ENCODE measurements around the gene CASKIN1.

CASKIN1 gene

DNA sequence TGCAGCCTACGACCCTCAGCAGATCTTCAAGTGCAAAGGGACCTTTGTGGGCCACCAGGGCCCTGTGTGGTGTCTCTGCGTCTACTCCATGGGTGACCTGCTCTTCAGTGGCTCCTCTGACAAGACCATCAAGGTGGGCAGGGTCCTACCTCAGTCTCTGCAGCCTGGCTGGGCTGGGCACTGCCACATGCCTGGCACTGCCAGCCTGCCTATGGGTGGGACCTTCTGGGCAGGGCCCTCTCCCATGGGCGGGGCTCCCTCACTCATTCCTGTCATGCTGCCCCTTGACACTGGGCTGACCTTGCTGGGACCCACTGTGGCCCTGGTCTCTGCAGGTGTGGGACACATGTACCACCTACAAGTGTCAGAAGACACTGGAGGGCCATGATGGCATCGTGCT lies 22.5 kb downstream of the CASKIN1 start:
- DNase-seq = no peak

DNA sequence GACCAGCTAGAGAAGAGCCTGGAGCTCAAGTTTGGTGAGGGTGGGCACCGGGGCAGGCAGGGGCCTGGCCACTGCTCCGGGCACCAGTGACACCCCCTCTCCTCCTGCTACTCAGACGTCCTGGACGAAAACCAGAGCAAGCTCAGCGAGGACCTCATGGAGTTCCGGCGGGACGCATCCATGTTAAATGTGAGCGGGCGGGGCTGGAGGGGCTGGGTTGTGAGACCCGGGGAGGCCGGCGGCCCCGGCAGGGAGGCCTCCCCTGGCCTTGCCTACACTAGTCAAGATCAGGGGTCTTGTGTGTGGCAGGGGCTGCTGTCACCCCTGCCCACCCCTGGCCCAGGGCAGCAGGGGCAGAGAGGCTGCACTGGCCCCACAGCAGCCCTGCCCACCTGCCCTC lies 23.0 kb downstream of the CASKIN1 start:
- DNase-seq = no peak

DNA sequence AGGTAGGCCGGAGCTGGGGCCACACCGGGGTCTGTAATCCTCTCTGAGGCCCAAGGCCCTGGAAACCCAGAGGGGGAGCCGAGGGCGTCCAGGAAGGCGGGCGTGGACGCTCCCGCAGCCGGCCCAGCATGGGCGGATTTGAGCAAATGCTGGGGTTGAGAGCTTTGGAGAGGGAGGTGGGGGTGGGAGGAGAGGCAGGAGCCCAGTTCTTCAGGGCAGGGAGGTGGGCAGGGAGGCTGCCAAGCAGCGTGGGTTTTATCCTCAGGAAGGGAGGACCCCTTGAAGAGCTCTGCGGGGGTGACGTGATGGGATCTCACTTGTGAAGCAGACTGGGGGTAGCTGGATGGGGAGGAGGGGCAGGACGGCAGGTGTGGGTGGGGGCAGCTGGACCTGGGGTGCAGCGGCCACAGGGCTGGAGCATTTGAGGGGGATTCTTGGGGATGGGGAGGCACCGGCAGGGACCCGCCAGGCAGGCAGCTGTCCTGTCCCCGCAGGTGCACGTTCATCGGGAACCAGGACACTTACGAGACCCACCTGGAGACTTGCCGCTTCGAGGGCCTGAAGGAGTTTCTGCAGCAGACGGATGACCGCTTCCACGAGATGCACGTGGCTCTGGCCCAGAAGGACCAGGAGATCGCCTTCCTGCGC lies 23.6 kb downstream of the CASKIN1 start:
- DNase-seq = no peak

DNA sequence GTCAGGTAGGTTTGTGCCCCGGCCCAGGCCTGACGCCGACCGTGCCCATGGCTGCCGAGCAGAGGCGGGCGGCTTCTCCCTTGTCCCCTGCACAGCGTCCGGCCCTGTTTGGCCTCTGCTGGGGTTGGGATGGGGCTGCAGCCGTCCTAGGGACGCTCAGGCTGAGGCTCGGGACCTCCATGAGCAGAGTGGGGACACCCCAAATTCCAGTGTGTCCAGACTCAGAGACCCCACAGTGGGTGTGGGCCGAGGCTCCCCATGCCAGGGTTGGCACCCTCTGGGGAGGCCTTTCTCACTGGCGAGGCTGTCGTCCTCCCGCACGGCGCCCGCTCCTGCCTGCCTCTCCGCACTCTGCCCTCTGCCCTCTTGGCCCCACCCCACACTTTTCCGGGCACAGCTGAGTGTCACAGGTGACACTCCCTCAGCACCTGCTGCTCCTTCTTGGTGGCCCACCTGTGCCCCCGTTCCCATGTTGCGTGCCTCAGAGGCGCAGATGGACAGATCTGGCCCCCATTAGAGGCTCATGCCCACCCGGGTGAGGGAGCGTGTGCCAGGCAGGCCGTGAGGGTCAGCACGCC lies 24.7 kb downstream of the CASKIN1 start:
- DNase-seq = no peak

DNA sequence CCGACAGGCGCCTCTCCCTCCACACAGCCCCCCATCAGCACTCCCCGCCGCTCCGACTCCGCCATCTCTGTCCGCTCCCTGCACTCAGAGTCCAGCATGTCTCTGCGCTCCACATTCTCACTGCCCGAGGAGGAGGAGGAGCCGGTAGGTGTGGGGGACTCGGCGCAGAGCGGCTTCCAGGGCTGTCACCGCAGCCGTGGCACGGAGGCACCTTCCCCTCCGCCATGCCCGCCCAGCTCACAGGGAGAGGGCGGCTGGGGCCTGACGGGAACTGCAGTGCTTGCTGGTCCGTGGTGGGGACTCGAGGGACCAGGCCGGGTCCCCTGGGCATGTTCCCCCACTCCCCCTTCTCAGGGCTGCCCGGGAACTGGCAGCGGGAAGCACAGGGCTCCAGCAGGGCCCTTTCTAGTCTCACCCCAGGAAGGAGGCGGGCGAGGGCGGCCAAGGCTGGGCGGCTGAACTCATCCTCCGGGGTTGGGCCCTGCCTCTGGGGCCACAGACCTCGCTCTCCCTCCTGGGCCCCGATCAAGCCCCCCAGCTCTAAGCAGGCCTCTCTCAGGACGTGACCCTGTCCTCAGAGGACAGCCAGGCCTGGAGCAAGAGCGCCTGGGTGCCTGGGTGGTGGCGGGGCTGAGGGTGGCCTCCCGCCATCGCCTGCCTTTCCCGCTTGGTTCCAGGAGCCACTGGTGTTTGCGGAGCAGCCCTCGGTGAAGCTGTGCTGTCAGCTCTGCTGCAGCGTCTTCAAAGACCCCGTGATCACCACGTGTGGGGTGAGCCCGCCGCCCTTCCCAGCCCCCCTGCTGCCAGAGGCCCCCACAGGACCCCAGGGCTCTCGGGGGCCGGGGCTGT lies 25.6 kb downstream of the CASKIN1 start:
- DNase-seq = no peak

DNA sequence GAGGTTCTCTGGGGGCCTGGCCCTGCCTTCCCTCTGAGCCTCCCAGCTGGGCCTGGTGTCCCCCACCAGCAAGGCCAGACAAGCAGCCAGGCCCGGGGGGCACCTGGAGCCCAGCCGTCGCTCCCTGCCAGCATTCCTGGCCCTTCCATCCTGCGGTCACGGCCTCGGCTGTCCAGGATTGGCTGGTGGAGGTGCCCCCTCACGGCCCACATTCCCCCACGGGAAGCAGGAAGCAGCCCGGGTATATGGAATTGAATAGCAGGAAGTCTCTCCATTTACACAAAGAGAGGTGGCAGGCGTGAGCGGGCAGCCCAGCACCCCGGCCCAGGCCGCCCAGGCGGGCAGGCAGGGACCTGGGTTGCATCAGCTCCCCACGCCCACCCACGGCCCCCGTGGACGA lies 26.3 kb downstream of the CASKIN1 start:
- DNase-seq = no peak

DNA sequence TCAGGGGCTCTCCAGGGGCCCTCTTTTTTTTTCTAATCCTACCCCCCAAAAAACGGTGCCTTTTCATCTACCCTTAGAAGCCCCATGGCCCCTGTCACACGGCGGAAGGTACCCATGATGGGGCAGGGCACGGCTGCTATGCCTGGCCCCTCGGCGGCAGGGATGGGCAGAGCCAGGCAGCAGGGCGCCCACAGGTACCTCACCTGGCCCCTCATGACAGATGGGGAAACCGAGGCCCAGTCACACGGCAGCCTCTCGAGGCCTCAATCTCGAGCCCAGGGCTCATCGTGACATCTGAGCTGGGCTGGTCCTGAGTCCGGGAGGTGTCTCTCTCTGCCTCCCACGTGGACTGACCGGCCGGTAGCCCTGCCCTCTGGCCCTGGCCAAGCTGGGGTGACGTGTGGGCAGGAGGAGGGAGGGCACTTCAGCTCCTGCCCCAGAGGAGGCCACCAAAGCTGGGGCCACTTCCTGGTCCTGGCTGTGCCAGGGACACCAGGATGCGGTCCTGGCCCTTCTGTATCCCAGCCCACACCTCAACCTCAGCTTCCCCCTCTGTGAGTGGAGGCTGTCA lies 29.3 kb downstream of the CASKIN1 start:
- DNase-seq = no peak

DNA sequence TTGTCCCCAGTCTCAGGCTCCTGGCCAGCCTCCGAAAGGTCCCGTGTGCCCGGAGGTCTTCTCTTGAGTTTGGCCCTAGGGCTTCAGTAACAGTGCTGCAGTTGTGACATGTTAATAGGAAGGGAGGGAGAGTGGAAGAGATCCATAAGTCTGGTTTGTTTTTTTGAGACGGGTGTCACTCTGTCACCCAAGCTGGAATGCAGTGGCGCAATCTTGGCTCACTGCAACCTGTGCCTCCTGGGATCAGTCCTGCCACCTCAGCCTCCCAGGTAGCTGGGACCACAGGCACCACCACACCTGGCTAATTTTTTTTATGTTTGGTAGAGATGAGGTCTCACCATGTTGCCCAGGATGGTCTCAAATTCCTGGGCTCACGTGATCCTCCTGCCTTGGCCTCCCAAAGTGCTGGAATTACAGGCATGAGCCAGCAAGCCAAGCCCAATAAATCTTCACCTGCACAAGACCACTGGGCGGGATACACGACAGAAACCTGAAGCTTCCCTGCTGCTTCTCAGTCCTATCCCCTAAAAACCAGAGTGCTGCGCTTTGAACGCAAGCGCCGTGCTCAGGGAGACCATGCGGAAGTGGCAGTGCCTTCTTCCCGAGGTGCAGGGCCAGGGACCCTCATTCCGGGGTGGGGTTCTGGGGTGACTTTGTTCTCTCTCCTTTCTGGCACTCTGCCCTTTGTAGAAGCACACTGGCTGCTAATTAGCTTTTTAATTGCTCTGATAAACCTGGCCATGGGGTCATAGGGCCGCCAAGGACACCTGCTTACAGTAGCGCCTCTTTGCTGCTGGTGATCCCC lies 29.9 kb downstream of the CASKIN1 start:
- DNase-seq = no peak

DNA sequence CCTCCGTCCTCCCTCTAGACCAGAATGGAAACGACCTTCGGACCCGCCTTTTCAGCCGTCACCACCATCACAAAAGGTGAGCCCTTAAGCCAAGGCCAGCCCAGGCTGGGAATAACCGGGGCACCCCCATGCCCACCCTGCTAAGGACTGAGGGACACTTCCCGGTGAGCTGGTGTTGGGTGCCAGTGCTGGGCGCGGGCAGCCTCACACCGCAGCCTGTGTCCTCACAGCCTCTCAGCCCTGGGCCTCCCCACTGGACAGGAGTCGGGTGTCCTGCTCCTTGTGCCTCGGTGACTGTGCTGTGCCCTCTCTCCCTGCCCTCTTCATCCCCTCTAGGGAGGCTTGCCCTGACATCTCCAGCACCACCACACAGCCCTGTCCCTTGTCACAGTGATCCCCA lies 30.5 kb downstream of the CASKIN1 start:
- no peak for DNase-seq

DNA sequence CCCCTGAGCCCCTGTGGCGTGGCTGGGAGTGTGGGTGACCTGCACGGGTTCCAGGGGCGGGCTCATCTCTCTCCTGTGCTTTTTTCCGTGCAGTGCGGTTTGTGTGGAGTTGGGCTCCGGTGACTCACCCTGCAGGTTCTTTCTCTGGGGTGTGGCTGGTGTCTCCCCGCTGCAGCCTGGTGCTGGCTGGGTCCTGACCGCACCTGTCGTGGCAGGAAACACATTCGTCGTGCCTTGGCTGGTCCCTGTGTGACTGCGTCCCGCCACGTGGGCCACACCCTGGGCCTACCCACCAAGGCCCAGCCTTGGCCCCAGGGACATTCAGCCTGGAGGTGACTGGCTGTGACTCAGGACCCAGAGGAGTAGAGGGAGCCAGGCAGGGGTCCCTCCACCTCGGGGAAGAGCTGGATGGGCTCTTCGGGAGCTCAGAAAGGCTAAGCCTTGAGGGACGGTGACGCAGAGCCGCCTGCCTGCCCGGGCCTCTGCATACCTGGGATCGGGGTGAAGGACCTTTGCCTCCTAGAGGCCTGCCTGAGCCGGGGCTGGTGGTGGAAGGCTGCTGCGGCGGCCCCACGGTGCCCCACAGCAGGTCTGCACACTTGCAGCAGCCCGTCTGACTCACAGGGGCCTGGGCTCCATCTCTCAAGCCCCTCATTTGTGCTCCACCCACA lies 33.1 kb downstream of the CASKIN1 start:
- DNase-seq = no peak

DNA sequence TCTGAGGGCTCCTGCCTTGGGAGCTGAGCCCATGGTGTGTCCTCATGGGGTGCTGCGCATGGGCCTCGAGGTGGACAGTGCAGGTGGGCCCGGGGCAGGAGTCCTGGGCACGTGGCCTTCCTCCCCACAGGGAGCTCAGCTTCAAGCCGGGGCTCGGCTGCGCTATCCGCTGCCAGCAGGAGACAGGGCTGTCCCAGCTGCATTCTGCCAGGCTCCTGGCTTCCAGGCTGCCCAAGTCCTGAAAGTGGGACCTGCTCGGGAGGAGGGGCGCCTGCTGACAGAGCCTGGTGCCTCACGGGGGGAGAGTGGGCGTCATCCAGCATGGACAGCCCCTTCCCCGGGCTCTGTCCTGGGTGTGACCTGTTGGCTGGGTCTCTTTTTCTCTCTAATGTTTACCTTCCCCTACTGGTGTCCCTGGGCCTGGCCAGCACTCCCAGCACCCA lies 33.7 kb downstream of the CASKIN1 start:
- DNase-seq = no peak

DNA sequence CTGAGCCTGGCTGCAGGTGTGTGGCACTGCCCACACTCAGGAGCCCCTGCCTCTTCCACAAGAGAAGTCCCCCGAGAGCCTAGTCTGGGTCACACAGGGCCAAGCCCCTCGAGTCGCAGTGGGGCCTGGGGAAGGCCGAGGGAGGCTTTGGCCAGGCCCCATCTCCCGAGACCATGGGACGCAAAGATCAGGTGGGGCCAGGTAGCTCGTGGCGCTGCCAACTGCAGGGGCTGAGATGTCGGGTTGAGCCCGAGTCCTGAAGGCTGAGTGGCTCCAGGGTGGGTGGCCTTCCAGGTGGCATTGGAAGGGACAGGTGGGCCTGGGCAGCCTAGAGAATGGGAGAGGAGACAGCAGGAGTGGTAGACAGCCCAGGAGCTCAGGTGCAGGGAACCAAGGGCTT lies 34.5 kb downstream of the CASKIN1 start:
- DNase-seq = no peak

DNA sequence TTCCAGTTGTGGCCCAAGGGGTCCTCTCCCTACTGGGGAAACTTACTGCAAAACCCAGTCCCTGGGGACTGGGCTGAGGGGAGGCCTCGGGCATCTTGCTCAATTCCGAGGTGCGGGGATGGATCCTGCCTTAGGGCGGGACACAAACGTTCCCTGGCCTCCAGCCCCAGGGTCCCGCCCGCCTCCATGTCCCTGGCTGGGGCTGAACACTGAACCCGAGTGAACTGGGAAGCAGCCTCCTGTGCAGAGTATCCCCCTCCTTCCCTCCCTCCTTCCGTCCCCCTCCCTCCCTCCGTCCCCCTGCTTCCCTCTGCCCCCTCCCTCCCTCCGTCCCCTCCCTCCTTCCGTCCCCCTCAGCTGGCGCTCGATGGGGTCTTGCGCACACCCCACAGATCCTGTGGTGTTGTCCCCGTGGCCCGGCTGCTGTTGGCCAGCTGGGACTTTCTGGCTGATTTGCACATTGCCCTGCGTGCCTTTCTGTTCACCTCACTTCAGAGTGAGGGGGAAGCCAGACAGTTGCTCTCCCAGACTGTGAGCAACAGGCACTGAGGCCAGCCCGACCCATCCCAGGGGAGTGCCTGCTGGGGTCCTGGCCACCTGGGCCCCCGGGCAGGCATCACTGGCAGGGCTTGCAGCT lies 35.4 kb downstream of the CASKIN1 start:
- DNase-seq = no peak

DNA sequence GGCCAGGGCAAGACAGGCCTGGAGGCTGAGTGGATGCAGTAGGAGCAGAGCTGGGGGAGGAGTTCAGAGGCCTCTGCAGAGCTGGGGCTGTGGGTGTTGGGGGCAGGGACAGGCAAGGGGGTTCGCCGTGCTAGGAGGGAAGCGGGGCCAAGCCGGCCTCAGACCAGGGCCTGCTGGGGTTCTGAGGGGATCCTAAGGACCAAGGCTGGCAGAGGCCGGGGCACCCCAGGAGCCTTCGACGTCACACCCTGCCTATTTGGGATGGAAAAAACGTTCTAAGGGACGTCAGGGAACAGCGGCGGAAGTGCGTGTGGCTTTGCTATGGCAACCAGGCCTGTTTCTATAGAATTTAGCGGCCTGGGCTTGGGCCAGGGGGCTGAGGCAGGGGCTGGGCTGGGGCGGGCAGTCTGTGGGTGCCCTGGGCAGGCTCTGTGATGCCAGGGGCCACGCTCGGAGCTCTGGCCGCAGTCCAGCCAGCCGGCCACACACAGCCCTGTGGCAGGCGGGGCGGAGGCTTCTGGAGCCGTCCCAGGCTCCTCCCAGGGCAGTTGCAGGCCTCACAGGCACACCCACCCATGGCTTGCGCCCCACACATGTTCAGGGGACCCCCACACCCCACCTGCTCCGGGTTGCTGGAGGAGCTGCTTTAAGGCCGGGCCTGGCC lies 37.1 kb downstream of the CASKIN1 start:
- no peak for DNase-seq

DNA sequence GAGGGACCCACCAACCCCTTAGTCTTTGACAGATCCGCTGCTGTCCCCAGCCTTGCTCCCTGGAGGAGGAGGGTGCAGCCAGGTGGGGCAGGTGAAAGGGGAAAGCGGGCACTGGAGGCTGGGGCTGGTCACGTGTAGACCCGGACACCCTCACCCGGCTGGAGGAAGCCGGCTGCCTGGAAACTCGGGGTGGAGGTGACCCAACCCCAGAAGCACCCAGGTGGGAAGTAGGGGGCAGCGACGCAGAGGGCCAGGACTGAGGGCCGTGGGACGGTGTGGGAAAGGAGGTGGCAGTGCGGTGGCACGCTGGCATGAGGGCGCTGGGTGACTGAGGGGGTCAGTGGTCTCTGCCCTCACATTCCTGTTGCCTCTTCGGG lies 38.2 kb downstream of the CASKIN1 start:
- DNase-seq = no peak

DNA sequence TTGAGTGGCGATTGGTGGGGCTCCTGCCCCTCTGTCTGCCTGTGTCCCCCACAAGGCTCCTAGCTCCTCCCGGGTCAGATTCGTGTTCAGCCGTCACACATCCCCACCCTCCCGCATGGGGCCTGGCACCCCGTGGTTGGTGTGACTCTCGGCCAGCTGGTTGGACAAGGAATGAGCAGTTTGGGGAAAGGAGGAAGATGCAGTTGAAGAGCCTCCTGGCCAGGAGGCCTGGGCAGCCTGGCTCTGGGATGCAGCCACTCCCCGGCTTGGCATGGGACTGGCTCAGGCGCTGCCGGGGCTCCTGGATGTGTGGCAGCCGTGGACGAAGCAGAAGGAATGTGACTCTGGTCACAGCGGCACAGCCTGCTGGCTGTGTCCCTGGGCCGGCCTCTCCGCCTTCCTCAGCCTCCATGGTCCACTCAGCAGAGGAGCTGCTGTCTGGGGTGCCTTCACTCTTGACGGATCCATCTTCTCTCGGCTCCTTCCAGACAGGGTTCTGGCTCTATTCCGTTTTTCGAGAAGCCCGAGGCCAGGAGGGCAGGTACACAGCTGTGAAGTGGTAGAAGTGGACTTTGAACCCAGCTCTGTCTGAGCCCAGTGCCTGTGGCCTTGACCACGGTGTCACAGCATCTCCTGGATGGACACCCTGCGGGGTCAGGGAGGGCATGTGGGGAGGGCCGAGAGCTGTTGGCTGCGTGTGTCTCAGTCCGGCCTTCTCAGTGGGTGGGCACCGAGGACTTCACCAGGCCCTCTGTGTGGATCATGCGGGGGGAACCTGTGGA lies 38.7 kb downstream of the CASKIN1 start:
- DNase-seq = no peak

DNA sequence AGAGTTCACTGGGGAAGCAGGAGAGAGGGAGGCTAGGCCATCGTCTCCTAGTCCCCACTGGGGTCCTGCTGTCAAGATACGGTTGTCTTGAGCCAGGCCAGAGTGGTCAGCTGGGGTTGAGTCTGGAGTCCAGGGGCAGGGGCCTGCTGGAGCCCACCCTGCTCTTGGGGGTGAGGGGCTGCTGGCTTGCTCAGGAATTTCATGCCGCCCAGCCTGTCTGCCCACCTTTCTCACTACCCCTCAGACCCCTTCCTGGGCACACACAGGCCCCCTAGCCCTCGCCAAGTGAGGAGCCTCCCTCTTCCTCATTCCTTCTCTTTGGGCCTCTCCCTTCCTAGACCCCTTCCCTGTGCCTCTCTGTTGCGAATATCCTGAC lies 39.6 kb downstream of the CASKIN1 start:
- no peak for DNase-seq

DNA sequence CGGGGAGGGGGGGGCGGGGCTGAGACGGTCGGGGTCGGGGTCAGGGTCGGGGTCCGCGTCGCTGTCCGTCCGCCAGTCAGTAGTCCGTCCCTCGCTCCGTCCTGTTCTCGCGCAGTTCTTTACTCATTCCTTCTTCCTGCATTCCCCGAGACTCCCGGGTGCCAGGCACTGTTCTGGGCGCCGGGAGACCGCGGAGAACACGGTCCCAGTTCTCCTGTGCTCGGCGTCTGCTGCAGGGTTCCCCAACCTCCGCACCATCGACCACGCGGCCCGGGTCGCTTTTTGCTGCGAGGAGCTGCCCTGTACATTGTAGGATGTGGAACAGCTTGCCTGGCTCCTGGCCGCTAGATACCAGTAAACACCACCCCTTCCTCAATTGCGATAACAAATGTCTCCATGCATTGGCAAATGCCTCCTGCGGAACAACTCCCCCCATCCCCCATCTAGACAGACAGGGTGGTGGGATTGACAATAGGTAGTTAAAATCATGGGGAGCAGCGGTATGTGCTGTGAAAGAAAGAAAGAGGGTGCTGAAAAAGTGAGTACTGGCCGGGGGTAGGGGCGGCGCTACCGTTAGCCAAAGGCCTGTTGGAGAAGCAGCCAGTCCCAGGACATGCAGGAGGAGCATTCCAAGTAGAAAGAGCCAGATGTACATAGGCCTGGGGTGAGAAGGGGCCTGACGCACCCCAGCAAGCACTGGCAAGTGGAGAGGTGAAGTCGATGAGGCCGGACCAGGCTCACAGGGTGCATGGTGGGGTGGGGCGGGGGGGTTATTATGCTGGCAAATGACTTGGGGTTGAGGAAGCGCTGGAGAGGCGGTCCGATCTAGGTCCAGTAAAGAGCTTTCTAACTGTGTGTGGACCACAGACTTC lies 40.2 kb downstream of the CASKIN1 start:
- no peak for DNase-seq
